HCT116 (cell line): ENCODE measurements around the gene SCN2A. TPM values are rescaled to one million over a fixed set of nuclear protein-coding genes. Genes with fewer than 3 reads are reported as not detected.
A peak's percentile ranks its signal among the peaks of the same experiment; 100 is the strongest.

ENCODE experiments used
- ATAC-seq: fragments of 200-7000 bp; cut with Tn5 transposase; 2 replicates; pipeline ENCODE4 v1.9.1; 2020; ENCODE audit warnings: mild to moderate bottlenecking, moderate library complexity
- BruUV-seq: library from RNA; stranded (reverse); fragments of 400-500 nt; replicated peaks from 2 replicates; lab custom pipeline; 2021; lab: Mats Ljungman, UMichigan
- CTCF ChIA-PET: fragments of 300-600 bp; sonication (Branson Sonifier 250); formaldehyde crosslinking; loops from one replicate; lab custom pipeline; 2021; ENCODE audit warnings: antibody characterized with exemption; lab: Charles Lee
- POLR2A ChIA-PET: fragments of 300-600, 350-600 bp; sonication (Branson Sonifier 250); formaldehyde crosslinking; loops from one replicate; lab custom pipeline; 2021; ENCODE audit warnings: antibody characterized with exemption; lab: Charles Lee
- RAD21 ChIA-PET, 2 experiments: fragments of 300-600 bp; sonication (Branson Sonifier 250); formaldehyde crosslinking; loops; one replicate each; lab custom pipeline; 2023; ENCODE audit warnings: low total read pairs in 2 of 2; ENCODE audit not compliant: uncharacterized antibody in 2 of 2, unreplicated experiment in 2 of 2, low non-redundant PET in 1 of 2; lab: Charles Lee
- DNase-seq: peaks from one replicate; pipeline ENCODE4 v3.0.0-alpha.2; 2010; ENCODE audit warnings: low read depth, low spot score
- H2AFZ ChIP-seq: fragments of 200-600 bp; shearing (Covaris generic), sonication (generic); 2 replicates; pipeline ENCODE4 v1.6.1; 2017; ENCODE audit warnings: low read depth, mixed run types, mixed read lengths, antibody characterized with exemption, low read length; ENCODE audit not compliant: poor library complexity, severe bottlenecking
- H3K27ac ChIP-seq: 2 replicates; pipeline ENCODE4 v1.5.1; 2012; ENCODE audit warnings: low read depth, low read length
- H3K27me3 ChIP-seq: fragments of 200-600 bp; sonication (generic); 2 replicates; pipeline ENCODE4 v1.6.1; 2016; ENCODE audit warnings: mixed run types, low read length, mixed read lengths; ENCODE audit not compliant: insufficient read depth
- H3K36me3 ChIP-seq, 2 experiments: fragments of 200-500 bp in 1 of 2; fragments of 200-600 bp in 1 of 2; sonication (Bioruptor generic) in 1 of 2; sonication (generic) in 1 of 2; 2 replicates each; pipeline versions ENCODE4 v1.5.1 to v1.6.1; 2014 to 2016; ENCODE audit warnings: low read length in 2 of 2, inconsistent platforms in 1 of 2, mixed read lengths in 1 of 2, mixed run types in 1 of 2; ENCODE audit not compliant: insufficient read depth in 2 of 2, control insufficient read depth in 1 of 2
- H3K4me1 ChIP-seq, 2 experiments: fragments of 200-600 bp in 1 of 2; sonication (generic) in 1 of 2; 2 replicates each; pipeline versions ENCODE4 v1.5.1 to v1.6.1; 2012 to 2017; ENCODE audit warnings: low read length in 2 of 2, inconsistent platforms in 1 of 2, mild to moderate bottlenecking in 1 of 2, mixed read lengths in 1 of 2, mixed run types in 1 of 2, moderate library complexity in 1 of 2; ENCODE audit not compliant: insufficient read depth in 2 of 2, control insufficient read depth in 1 of 2
- H3K4me2 ChIP-seq: fragments of 200-600 bp; sonication (generic); 2 replicates; pipeline ENCODE4 v1.6.1; 2017; ENCODE audit warnings: mixed run types, low read length, mixed read lengths
- H3K4me3 ChIP-seq, 2 experiments: fragments of 200-600 bp in 1 of 2; sonication (generic) in 1 of 2; replicated peaks in 1 of 2; 2 replicates each; pipeline ENCODE4 v1.5.1; 2011 to 2016; ENCODE audit warnings: low read length in 2 of 2, control low read depth in 1 of 2, low read depth in 1 of 2, mild to moderate bottlenecking in 1 of 2, mixed read lengths in 1 of 2, mixed run types in 1 of 2
- H3K79me2 ChIP-seq: fragments of 200-600 bp; sonication (generic); 2 replicates; pipeline ENCODE4 v1.6.1; 2017; ENCODE audit warnings: mild to moderate bottlenecking, mixed run types, low read length, moderate library complexity, mixed read lengths; ENCODE audit not compliant: insufficient read depth
- H3K9ac ChIP-seq: fragments of 200-600 bp; sonication (generic); 2 replicates; pipeline ENCODE4 v1.6.1; 2016; ENCODE audit warnings: low read length, mixed read lengths
- H3K9me2 ChIP-seq: fragments of 200-600 bp; sonication (generic), shearing (Covaris generic); 2 replicates; pipeline ENCODE4 v1.6.1; 2017; ENCODE audit warnings: mixed run types, mild to moderate bottlenecking, moderate library complexity; ENCODE audit not compliant: insufficient read depth
- H3K9me3 ChIP-seq, 2 experiments: fragments of 200-500 bp in 1 of 2; fragments of 200-600 bp in 1 of 2; sonication (Bioruptor generic) in 1 of 2; sonication (generic) in 1 of 2; 2 replicates each; pipeline ENCODE4 v1.6.1; 2014 to 2017; ENCODE audit warnings: low read length in 2 of 2, mixed read lengths in 2 of 2, inconsistent platforms in 1 of 2, low read depth in 1 of 2, mild to moderate bottlenecking in 1 of 2, mixed run types in 1 of 2, moderate library complexity in 1 of 2; ENCODE audit not compliant: control insufficient read depth in 1 of 2, insufficient read depth in 1 of 2
- H4K20me1 ChIP-seq: fragments of 200-600 bp; sonication (generic), shearing (Covaris generic); 2 replicates; pipeline ENCODE4 v1.6.1; 2017; ENCODE audit warnings: mixed run types, mild to moderate bottlenecking, moderate library complexity; ENCODE audit not compliant: insufficient read depth
- CBX3 ChIP-seq: IDR thresholded peaks from 2 replicates; pipeline ENCODE4 v1.6.1; 2012; ENCODE audit warnings: low read depth
- CEBPB ChIP-seq: IDR thresholded peaks from 2 replicates; pipeline ENCODE4 v1.6.1; 2012; ENCODE audit warnings: low read depth
- ELF1 ChIP-seq: IDR thresholded peaks from 2 replicates; pipeline ENCODE4 v1.6.1; 2012; ENCODE audit warnings: low read depth, borderline replicate concordance
- EZH2phosphoT487 ChIP-seq: fragments of 200-600 bp; IDR thresholded peaks from 2 replicates; pipeline ENCODE4 v1.6.1; 2018; ENCODE audit warnings: antibody characterized with exemption, borderline replicate concordance
- FOSL1 ChIP-seq: IDR thresholded peaks from 2 replicates; pipeline ENCODE4 v1.6.1; 2012; ENCODE audit warnings: low read depth
- JUND ChIP-seq: IDR thresholded peaks from 2 replicates; pipeline ENCODE4 v1.6.1; 2012
- RAD21 ChIP-seq: IDR thresholded peaks from 2 replicates; pipeline ENCODE4 v1.6.1; 2012; ENCODE audit warnings: low read depth, mild to moderate bottlenecking
- SIN3A ChIP-seq: IDR thresholded peaks from 2 replicates; pipeline ENCODE4 v1.6.1; 2012; ENCODE audit warnings: low read depth
- SP1 ChIP-seq: IDR thresholded peaks from 2 replicates; pipeline ENCODE4 v1.6.1; 2012; ENCODE audit warnings: low read depth
- TCF7L2 ChIP-seq: IDR thresholded peaks from 2 replicates; pipeline ENCODE4 v1.7.0; 2011; ENCODE audit warnings: borderline replicate concordance, inconsistent platforms; ENCODE audit not compliant: insufficient read depth, insufficient read length; ENCODE audit errors: extremely low read depth
- ZFX ChIP-seq: fragments of 450-650 bp; IDR thresholded peaks from 2 replicates; pipeline ENCODE4 v1.6.1; 2017
- ZNF274 ChIP-seq: fragments of 200-500 bp; sonication (Bioruptor generic); IDR thresholded peaks from 2 replicates; pipeline ENCODE4 v1.6.1; 2014; ENCODE audit warnings: mild to moderate bottlenecking, low read depth, low read length, inconsistent platforms
- intact Hi-C: fragments of 100-400 bp; cut with micrococcal nuclease; formaldehyde crosslinking; loops from 2 replicates; pipeline ENCODE4 v1.10.0; 2022
- total RNA-seq: library from RNA; stranded (reverse); gene quantifications from one replicate; pipeline ENCODE4 v1.2.1, GENCODE V29; 2021; ENCODE audit not compliant: unreplicated experiment
- TF ChIP-seq, protein P1 (sequence below): IDR thresholded peaks from 2 replicates; pipeline ENCODE4 v1.6.1; 2012; ENCODE audit warnings: low read depth
- TF ChIP-seq, protein P2 (sequence below): IDR thresholded peaks from 2 replicates; pipeline ENCODE4 v1.6.1; 2012
- TF ChIP-seq, protein P3 (sequence below): IDR thresholded peaks from 2 replicates; pipeline ENCODE4 v1.6.1; 2012

SCN2A gene
- total RNA-seq, 1 experiment from 2014 or later, result 0.25 TPM

DNA sequence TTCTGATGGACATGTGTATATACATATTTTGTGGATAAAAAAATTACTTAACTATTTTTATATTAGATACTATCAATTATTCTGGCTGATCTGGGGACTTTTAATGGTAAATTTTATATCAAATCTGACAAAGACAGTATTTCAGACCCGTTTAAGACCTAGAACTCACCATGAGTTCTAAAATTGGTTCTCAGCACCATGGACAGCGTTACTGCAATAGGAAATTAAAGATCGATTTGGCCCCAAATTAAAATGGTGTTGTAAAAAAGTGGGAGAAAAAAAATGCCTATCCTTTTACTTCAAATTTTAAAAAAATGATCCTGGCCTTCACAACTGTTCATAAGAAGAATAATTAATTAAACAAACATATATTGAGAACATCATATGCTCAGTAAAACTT is 919 bp upstream of the SCN2A start:
- Histone ChIP-seq H3K79me2 (no peaks in the 10 kb centered on the region), H3K36me3 (no peaks in the 10 kb centered on the region), H3K4me2 (no peak overlapping the region), H3K4me1 (no peaks in the 10 kb centered on the region), H2AFZ (no peak overlapping the region), H3K4me3 (no peak overlapping the region), H3K27me3 (peaks cover 5% of the 10 kb centered on the region; the same call in 1 of the 2 replicates), H3K9me3 (no peaks in the 10 kb centered on the region)
- DNase-seq (no peak), ATAC-seq (no peak)
- BruUV-seq, result no TSS peak
- ChIA-PET POLR2A (no interaction called here), CTCF (interaction anchor here (1.0 to 1.8 kb wide), 5 partner anchors 35 to 890 kb away, joined by 3 to 12 read pairs (median 6); partner anchors contain the start of genes SCN1A and SCN3A)
- intact Hi-C loops, result loop anchor here (5.0 kb wide), 1 partner anchor 54 kb away; no protein-coding TSS in a partner anchor
- TF ChIP-seq RAD21 (no peak), ELF1 (no peak)
- TF ChIP-seq, protein P1, sequence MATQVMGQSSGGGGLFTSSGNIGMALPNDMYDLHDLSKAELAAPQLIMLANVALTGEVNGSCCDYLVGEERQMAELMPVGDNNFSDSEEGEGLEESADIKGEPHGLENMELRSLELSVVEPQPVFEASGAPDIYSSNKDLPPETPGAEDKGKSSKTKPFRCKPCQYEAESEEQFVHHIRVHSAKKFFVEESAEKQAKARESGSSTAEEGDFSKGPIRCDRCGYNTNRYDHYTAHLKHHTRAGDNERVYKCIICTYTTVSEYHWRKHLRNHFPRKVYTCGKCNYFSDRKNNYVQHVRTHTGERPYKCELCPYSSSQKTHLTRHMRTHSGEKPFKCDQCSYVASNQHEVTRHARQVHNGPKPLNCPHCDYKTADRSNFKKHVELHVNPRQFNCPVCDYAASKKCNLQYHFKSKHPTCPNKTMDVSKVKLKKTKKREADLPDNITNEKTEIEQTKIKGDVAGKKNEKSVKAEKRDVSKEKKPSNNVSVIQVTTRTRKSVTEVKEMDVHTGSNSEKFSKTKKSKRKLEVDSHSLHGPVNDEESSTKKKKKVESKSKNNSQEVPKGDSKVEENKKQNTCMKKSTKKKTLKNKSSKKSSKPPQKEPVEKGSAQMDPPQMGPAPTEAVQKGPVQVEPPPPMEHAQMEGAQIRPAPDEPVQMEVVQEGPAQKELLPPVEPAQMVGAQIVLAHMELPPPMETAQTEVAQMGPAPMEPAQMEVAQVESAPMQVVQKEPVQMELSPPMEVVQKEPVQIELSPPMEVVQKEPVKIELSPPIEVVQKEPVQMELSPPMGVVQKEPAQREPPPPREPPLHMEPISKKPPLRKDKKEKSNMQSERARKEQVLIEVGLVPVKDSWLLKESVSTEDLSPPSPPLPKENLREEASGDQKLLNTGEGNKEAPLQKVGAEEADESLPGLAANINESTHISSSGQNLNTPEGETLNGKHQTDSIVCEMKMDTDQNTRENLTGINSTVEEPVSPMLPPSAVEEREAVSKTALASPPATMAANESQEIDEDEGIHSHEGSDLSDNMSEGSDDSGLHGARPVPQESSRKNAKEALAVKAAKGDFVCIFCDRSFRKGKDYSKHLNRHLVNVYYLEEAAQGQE, result peak; percentile 77
- TF ChIP-seq, all 23 proteins: peak for 1
- RAD21 ChIA-PET, result interaction anchor here in 1 of 2 experiments (0.7 kb wide), 1 partner anchor 636 kb away, joined by 3 read pairs; no protein-coding TSS in a partner anchor
- Histone ChIP-seq H3K27ac (no peak overlapping the region), H4K20me1 (no peaks in the 10 kb centered on the region), H3K9me2 (no peaks in the 10 kb centered on the region), H3K9ac (no peak overlapping the region)

DNA sequence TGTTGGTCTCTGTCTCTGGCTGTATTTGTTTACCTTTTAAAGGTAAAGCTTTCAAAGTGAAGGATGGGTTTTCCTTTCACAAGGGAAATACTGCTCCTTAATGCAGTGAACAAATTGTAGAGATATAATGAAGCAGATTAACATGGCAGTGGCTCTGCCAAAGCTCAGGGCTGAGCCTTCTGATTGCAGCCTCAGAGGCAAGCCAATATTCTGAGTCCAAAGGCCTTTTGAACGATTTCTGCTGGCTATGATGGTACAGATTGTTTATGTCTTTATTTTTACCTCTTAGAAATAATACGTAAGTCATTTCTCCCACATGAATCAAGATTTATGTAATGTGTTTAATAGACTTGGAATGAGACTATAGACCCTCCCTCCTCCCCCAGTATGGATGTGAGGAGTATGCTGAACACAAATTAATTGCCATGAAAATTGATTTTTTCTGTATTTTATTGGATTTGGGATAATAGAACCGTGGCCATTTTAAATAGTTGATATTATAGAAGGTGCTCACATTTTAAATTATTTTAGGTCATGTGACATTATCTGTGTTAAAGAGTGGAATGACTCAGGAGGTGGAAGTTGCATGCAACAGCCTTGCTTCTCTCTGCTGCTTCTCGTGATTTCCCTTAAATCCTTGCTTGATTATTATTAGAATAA is 772 bp downstream of the SCN2A start:
- H3K4me2 ChIP-seq, result no peak overlapping the region
- BruUV-seq, result no TSS peak
- H3K9ac ChIP-seq, result no peak overlapping the region
- 0 out of 2 replicates have a peak, but pooled peaks cover 3% of the 10 kb centered on the region for H3K27me3 ChIP-seq
- H3K36me3 ChIP-seq, result no peaks in the 10 kb centered on the region
- H3K4me3 ChIP-seq, result no peak overlapping the region
- intact Hi-C loops, result loop anchor here (1.0 to 5.0 kb wide), 2 partner anchors 52 to 634 kb away; no protein-coding TSS in a partner anchor
- H3K9me2 ChIP-seq, result no peaks in the 10 kb centered on the region
- H4K20me1 ChIP-seq, result no peaks in the 10 kb centered on the region
- ATAC-seq (no peak), DNase-seq (no peak)
- ChIA-PET CTCF (interaction anchor here (1.0 to 1.8 kb wide), 7 partner anchors 10 to 888 kb away, joined by 5 to 12 read pairs (median 7); partner anchors contain the start of genes SCN1A and SCN3A), RAD21 (no interaction called here), POLR2A (no interaction called here)
- no peaks in the 10 kb centered on the region for H3K79me2 ChIP-seq
- no peak overlapping the region for H2AFZ ChIP-seq
- H3K27ac ChIP-seq, result no peak overlapping the region
- no peaks in the 10 kb centered on the region for H3K4me1 ChIP-seq
- H3K9me3 ChIP-seq, result no peaks in the 10 kb centered on the region
- TF ChIP-seq CEBPB (no peak), TCF7L2 (no peak), FOSL1 (no peak), ELF1 (no peak), SIN3A (no peak), CBX3 (no peak), JUND (no peak), SP1 (no peak), ZNF274 (no peak), ZFX (no peak), EZH2phosphoT487 (no peak)
- TF ChIP-seq, protein P2, sequence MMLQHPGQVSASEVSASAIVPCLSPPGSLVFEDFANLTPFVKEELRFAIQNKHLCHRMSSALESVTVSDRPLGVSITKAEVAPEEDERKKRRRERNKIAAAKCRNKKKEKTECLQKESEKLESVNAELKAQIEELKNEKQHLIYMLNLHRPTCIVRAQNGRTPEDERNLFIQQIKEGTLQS, result no peak
- TF ChIP-seq, protein P3, sequence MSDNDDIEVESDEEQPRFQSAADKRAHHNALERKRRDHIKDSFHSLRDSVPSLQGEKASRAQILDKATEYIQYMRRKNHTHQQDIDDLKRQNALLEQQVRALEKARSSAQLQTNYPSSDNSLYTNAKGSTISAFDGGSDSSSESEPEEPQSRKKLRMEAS, result no peak
